ENCODE data around the gene CAMSAP2.

The CAMSAP2 gene

GRCh38 chr1:200872446-200873115, 133.9 kb downstream of the CAMSAP2 start, which contains the start of gene GPR25:
GPR25 (plus strand) TSS chr1:200872981; CDS start chr1:200873038, 57 bp downstream.
- H3K9me3 ChIP-seq (ENCODE audit: insufficient read depth, low read length), result no peaks in the 10 kb centered on the region
- TF ChIP-seq CTCF (IDR thresholded peaks at IDR 0.05; ENCODE audit: insufficient read depth, low read length, poor library complexity, severe bottlenecking) (no peak), EZH2phosphoT487 (conservative IDR thresholded peaks at IDR 0.05; ENCODE audit: low read length) (no peak)
- no peak within 1 kb of the TSS for H3K4me2 ChIP-seq (ENCODE audit: low read depth, low read length, poor library complexity, severe bottlenecking)
- H4K20me1 ChIP-seq (ENCODE audit: low read depth, low read length), result no peaks in the 10 kb centered on the region
- no peaks in the 10 kb centered on the region for H3K36me3 ChIP-seq (ENCODE audit: low read length)
- H3K4me3 ChIP-seq (ENCODE audit: insufficient read depth, low read length, poor library complexity, severe bottlenecking), result no peak within 1 kb of the TSS
- no peak within 1 kb of the TSS for H2AFZ ChIP-seq (ENCODE audit: low read depth, low read length, severe bottlenecking)
- no peaks in the 10 kb centered on the region for H3F3A ChIP-seq (ENCODE audit: insufficient read depth)
- no peaks in the 10 kb centered on the region for H3K79me2 ChIP-seq (ENCODE audit: insufficient read depth, low read length)
- no peaks in the 10 kb centered on the region for H3K27me3 ChIP-seq (ENCODE audit: low read length)
- H3K27ac ChIP-seq (ENCODE audit: low read depth, low read length), result no peak within 1 kb of the TSS
- H3K9ac ChIP-seq (ENCODE audit: low read length), result no peak within 1 kb of the TSS
- H3K9me2 ChIP-seq (replicated peaks; ENCODE audit: insufficient read depth, low read length), result no peaks in the 10 kb centered on the region

- H3K9ac ChIP-seq (ENCODE audit: low read length), result no peak overlapping the region
- H3K9me3 ChIP-seq (ENCODE audit: insufficient read depth, low read length), result no peaks in the 10 kb centered on the region
- H2AFZ ChIP-seq (ENCODE audit: low read depth, low read length, severe bottlenecking), result no peak overlapping the region
- TF ChIP-seq CTCF (IDR thresholded peaks at IDR 0.05; ENCODE audit: insufficient read depth, low read length, poor library complexity, severe bottlenecking) (no peak), EZH2phosphoT487 (conservative IDR thresholded peaks at IDR 0.05; ENCODE audit: low read length) (no peak)
- H3K79me2 ChIP-seq (ENCODE audit: insufficient read depth, low read length), result no peaks in the 10 kb centered on the region
- no peaks in the 10 kb centered on the region for H3F3A ChIP-seq (ENCODE audit: insufficient read depth)
- H3K4me3 ChIP-seq (ENCODE audit: insufficient read depth, low read length, poor library complexity, severe bottlenecking), result no peak overlapping the region
- H3K9me2 ChIP-seq (replicated peaks; ENCODE audit: insufficient read depth, low read length), result no peaks in the 10 kb centered on the region
- no peak overlapping the region for H3K4me2 ChIP-seq (ENCODE audit: low read depth, low read length, poor library complexity, severe bottlenecking)
- H4K20me1 ChIP-seq (ENCODE audit: low read depth, low read length), result no peaks in the 10 kb centered on the region
- no peak overlapping the region for H3K27ac ChIP-seq (ENCODE audit: low read depth, low read length)
- no peaks in the 10 kb centered on the region for H3K36me3 ChIP-seq (ENCODE audit: low read length)
- H3K27me3 ChIP-seq (ENCODE audit: low read length), result no peaks in the 10 kb centered on the region
These were observed 134.5 kb downstream of the CAMSAP2 start for GRCh38 chr1:200873116-200873670.

DNA sequence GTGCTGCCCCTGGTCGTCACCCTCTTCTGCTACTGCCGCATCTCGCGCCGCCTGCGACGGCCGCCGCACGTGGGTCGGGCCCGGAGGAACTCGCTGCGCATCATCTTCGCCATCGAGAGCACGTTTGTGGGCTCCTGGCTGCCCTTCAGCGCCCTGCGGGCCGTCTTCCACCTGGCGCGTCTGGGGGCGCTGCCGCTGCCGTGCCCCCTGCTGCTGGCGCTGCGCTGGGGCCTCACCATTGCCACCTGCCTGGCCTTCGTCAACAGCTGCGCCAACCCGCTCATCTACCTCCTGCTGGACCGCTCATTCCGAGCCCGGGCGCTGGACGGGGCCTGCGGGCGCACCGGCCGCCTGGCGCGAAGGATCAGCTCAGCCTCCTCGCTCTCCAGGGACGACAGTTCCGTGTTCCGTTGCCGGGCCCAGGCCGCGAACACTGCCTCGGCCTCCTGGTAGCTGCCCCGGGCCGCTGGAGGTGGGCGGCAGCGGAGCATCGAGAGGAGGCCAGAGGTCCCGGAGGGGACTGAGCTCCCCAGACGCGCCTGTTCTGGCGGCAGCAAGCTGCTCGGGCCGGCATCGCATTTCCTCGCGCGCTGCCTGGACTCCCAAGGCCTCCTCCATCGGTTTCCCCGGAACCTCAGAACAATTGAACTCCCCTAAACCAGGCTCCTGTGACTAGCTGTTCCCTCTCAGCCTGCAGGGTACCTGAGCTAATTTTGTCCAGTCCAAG, 135.1 kb downstream of the CAMSAP2 start:
- no peak overlapping the region for H3K27ac ChIP-seq (ENCODE audit: low read depth, low read length)
- H3K27me3 ChIP-seq (ENCODE audit: low read length), result no peaks in the 10 kb centered on the region
- no peaks in the 10 kb centered on the region for H3F3A ChIP-seq (ENCODE audit: insufficient read depth)
- no peak overlapping the region for H3K4me3 ChIP-seq (ENCODE audit: insufficient read depth, low read length, poor library complexity, severe bottlenecking)
- no peak overlapping the region for H2AFZ ChIP-seq (ENCODE audit: low read depth, low read length, severe bottlenecking)
- no peaks in the 10 kb centered on the region for H3K79me2 ChIP-seq (ENCODE audit: insufficient read depth, low read length)
- H3K9ac ChIP-seq (ENCODE audit: low read length), result no peak overlapping the region
- TF ChIP-seq EZH2phosphoT487 (conservative IDR thresholded peaks at IDR 0.05; ENCODE audit: low read length) (no peak), CTCF (IDR thresholded peaks at IDR 0.05; ENCODE audit: insufficient read depth, low read length, poor library complexity, severe bottlenecking) (no peak)
- no peaks in the 10 kb centered on the region for H3K36me3 ChIP-seq (ENCODE audit: low read length)
- H4K20me1 ChIP-seq (ENCODE audit: low read depth, low read length), result no peaks in the 10 kb centered on the region
- no peak overlapping the region for H3K4me2 ChIP-seq (ENCODE audit: low read depth, low read length, poor library complexity, severe bottlenecking)
- H3K9me2 ChIP-seq (replicated peaks; ENCODE audit: insufficient read depth, low read length), result no peaks in the 10 kb centered on the region
- H3K9me3 ChIP-seq (ENCODE audit: insufficient read depth, low read length), result no peaks in the 10 kb centered on the region

Data from SU-DHL-6 (cell line).